ENCODE results near the gene HTT. TPM values are rescaled to one million over a fixed set of nuclear protein-coding genes. Genes with fewer than 3 reads are reported as not detected.

The HTT gene
- total and polyA plus RNA-seq, 2 of the 8 experiments (the other 6 are each of a cell fraction or from before 2014, with no cell fraction given): 24.0 to 71.0 TPM

DNA sequence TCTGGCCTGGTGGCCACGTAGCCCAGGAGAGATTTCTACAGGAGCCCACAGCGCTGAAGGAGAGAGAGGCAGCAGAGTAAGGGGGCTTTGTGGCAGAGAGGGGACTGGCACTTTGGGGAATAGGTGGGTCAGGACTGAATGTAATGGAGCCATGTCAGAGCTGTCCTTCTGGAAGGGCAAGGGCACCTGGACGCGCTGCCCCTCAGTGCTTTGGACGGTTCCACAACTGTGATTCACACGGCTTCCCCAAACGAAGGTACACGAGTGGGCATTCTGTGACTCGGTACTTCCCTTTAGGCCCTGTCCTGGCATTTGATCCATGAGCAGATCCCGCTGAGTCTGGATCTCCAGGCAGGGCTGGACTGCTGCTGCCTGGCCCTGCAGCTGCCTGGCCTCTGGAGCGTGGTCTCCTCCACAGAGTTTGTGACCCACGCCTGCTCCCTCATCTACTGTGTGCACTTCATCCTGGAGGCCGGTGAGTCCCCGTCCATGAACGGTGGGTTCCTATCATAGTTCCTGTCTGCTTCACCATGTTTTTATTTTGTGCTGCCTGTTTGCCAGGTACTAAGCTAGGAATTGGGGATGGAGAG, 139.3 kb downstream of the HTT start (continued):
- TF ChIP-seq, protein P1, sequence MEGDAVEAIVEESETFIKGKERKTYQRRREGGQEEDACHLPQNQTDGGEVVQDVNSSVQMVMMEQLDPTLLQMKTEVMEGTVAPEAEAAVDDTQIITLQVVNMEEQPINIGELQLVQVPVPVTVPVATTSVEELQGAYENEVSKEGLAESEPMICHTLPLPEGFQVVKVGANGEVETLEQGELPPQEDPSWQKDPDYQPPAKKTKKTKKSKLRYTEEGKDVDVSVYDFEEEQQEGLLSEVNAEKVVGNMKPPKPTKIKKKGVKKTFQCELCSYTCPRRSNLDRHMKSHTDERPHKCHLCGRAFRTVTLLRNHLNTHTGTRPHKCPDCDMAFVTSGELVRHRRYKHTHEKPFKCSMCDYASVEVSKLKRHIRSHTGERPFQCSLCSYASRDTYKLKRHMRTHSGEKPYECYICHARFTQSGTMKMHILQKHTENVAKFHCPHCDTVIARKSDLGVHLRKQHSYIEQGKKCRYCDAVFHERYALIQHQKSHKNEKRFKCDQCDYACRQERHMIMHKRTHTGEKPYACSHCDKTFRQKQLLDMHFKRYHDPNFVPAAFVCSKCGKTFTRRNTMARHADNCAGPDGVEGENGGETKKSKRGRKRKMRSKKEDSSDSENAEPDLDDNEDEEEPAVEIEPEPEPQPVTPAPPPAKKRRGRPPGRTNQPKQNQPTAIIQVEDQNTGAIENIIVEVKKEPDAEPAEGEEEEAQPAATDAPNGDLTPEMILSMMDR (IDR thresholded peaks at IDR 0.05; ENCODE audit: control extremely low read depth in 1 of 3, insufficient read depth in 1 of 3, low read depth in 1 of 3, low read length in 3 of 3): no peak
- TF ChIP-seq SIX5 (IDR thresholded peaks at IDR 0.05; ENCODE audit: low read depth, low read length) (no peak), JUN (IDR thresholded peaks at IDR 0.05; ENCODE audit: low read depth, low read length) (no peak), RAD21 (IDR thresholded peaks at IDR 0.05 in 1 of 2, conservative IDR thresholded peaks at IDR 0.05 in 1 of 2; ENCODE audit: low read depth in 2 of 2, low read length in 2 of 2) (no peak), SP4 (IDR thresholded peaks at IDR 0.05; ENCODE audit: low read length) (no peak), NRF1 (IDR thresholded peaks at IDR 0.05; ENCODE audit: low read depth, low read length) (no peak), BRCA1 (IDR thresholded peaks at IDR 0.05; ENCODE audit: low read depth, low read length) (no peak), FOSL1 (IDR thresholded peaks at IDR 0.05; ENCODE audit: insufficient read depth, low read depth, low read length) (no peak)
